Measurements from ENCODE around the gene ZNF444. TPM values are rescaled to one million over a fixed set of nuclear protein-coding genes. Genes with fewer than 3 reads are reported as not detected.

The ZNF444 gene
- total and polyA plus RNA-seq, 2 of the 4 experiments (the other 2 are of a cell fraction), result 2.5 to 20.3 TPM

DNA sequence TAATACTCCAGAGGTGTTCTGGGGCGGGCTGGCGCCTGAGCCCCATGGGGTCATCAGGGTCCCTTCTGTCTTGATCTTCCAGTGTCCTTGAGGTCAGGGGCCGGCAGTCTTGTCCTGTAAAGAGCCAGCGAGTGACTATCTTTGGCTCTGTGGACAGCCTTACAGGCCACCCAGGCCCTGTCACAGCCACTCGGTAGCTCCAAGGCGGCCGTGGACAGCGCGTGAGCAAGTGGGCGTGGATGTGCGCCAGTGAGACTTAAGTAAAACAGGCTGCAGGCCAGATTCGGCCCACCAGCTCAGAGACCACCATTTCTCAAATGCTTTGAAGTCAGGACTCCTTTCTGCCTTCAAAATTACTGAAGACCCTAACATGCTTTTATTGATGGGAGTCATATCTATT is 3.7 kb downstream of the ZNF444 start:
- no peak overlapping the region for H3K4me3 ChIP-seq (ENCODE audit: insufficient read depth, low read depth, low read length)
- no peak overlapping the region for H3K56ac ChIP-seq (ENCODE audit: extremely low read depth, insufficient read depth, low read length)
- no peak overlapping the region for H4K91ac ChIP-seq (ENCODE audit: insufficient read depth, low read depth, low read length)
- H3K9me1 ChIP-seq (ENCODE audit: insufficient read depth, low read length), result peaks cover 22% of the 10 kb centered on the region
- H3K4me2 ChIP-seq (ENCODE audit: low read depth, low read length), result no peak overlapping the region
- no peak overlapping the region for H2BK20ac ChIP-seq (ENCODE audit: low read depth, low read length)
- H2AFZ ChIP-seq (replicated peaks; ENCODE audit: low read length, poor library complexity), result no peak overlapping the region
- no peaks in the 10 kb centered on the region; the same call in 1 of the 2 replicates for H3K4me1 ChIP-seq (ENCODE audit: control insufficient read depth, insufficient read depth, low read length)
- H3K36me3 ChIP-seq (ENCODE audit: control insufficient read depth, insufficient read depth, low read length), result peaks cover 30% of the 10 kb centered on the region
- ChIA-PET POLR2A (ENCODE audit: unreplicated experiment) (no interaction called here), CTCF (no interaction called here)
- H3K27ac ChIP-seq (ENCODE audit: insufficient read depth, low read length), result no peak overlapping the region
- TF ChIP-seq NFE2L2 (IDR thresholded peaks at IDR 0.05; ENCODE audit: low read depth, low read length) (no peak), MAFK (IDR thresholded peaks at IDR 0.05; ENCODE audit: low read depth, low read length) (no peak), RFX5 (IDR thresholded peaks at IDR 0.05; ENCODE audit: low read depth, low read length) (no peak)
- TF ChIP-seq, protein P1, sequence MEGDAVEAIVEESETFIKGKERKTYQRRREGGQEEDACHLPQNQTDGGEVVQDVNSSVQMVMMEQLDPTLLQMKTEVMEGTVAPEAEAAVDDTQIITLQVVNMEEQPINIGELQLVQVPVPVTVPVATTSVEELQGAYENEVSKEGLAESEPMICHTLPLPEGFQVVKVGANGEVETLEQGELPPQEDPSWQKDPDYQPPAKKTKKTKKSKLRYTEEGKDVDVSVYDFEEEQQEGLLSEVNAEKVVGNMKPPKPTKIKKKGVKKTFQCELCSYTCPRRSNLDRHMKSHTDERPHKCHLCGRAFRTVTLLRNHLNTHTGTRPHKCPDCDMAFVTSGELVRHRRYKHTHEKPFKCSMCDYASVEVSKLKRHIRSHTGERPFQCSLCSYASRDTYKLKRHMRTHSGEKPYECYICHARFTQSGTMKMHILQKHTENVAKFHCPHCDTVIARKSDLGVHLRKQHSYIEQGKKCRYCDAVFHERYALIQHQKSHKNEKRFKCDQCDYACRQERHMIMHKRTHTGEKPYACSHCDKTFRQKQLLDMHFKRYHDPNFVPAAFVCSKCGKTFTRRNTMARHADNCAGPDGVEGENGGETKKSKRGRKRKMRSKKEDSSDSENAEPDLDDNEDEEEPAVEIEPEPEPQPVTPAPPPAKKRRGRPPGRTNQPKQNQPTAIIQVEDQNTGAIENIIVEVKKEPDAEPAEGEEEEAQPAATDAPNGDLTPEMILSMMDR (conservative IDR thresholded peaks at IDR 0.05; ENCODE audit: low read depth, low read length), result no peak
- TF ChIP-seq, protein P2, sequence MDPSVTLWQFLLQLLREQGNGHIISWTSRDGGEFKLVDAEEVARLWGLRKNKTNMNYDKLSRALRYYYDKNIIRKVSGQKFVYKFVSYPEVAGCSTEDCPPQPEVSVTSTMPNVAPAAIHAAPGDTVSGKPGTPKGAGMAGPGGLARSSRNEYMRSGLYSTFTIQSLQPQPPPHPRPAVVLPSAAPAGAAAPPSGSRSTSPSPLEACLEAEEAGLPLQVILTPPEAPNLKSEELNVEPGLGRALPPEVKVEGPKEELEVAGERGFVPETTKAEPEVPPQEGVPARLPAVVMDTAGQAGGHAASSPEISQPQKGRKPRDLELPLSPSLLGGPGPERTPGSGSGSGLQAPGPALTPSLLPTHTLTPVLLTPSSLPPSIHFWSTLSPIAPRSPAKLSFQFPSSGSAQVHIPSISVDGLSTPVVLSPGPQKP (IDR thresholded peaks at IDR 0.05; ENCODE audit: borderline replicate concordance, low read depth, low read length), result no peak
- no peak overlapping the region for H4K8ac ChIP-seq (ENCODE audit: low read depth in 2 of 2, low read length in 2 of 2)
- no peak overlapping the region for H2AK9ac ChIP-seq (replicated peaks; ENCODE audit: low read depth, low read length, poor library complexity)
- DNase-seq, result no peak
- no peak overlapping the region for H3K23ac ChIP-seq (ENCODE audit: low read depth, low read length)
- H3K4ac ChIP-seq (ENCODE audit: low read depth, low read length), result no peak overlapping the region
- H3K18ac ChIP-seq (ENCODE audit: low read depth, low read length), result no peak overlapping the region
- no peaks in the 10 kb centered on the region for H3K27me3 ChIP-seq (ENCODE audit: control insufficient read depth, insufficient read depth, low read length)
- in situ Hi-C loops (cut with MboI; ENCODE audit: low sequenced_read_pairs), result loop anchor here (25.0 kb wide), 2 partner anchors 458 to 1683 kb away; partner anchors contain the start of genes CDC42EP5, EPN1 and LENG9
- peaks cover 9% of the 10 kb centered on the region for H4K20me1 ChIP-seq (ENCODE audit: insufficient read depth, low read length)
- H3K9ac ChIP-seq (ENCODE audit: low read depth, low read length), result no peak overlapping the region
- dilution Hi-C loops (cut with HindIII; ENCODE audit: low sequenced_read_pairs, unreplicated experiment), result no loop called here
- H2AK5ac ChIP-seq (ENCODE audit: low read depth, low read length), result no peak overlapping the region
- WGBS, 2 experiments (ENCODE audit: extremely low coverage in 2 of 2, insufficient read length in 1 of 2), result 88% methylated on average over 8 of the region's 12 CpGs; no CpG with 5 or more reads in 1 of the 2 experiments
- intact Hi-C loops (cut with micrococcal nuclease), result no loop called here
- H3K9me3 ChIP-seq (ENCODE audit: control insufficient read depth, insufficient read depth, low read length), result no peaks in the 10 kb centered on the region
- no peak overlapping the region for H2BK120ac ChIP-seq (ENCODE audit: low read depth, low read length)
- no peak overlapping the region for H4K5ac ChIP-seq (ENCODE audit: low read depth, low read length)
- ATAC-seq (ENCODE audit: low read depth), result no peak
- H3K79me1 ChIP-seq (ENCODE audit: low read depth in 1 of 2, low read length in 2 of 2), result peaks cover 23 to 44% of the 10 kb centered on the region in 2 experiments
- H3K14ac ChIP-seq (replicated peaks; ENCODE audit: low read depth, low read length), result no peak overlapping the region
- no TSS peak for BruUV-seq (replicated peaks)
- no peak overlapping the region for H2BK15ac ChIP-seq (ENCODE audit: low read depth, low read length)
- no peak overlapping the region for H2BK5ac ChIP-seq (ENCODE audit: low read depth, low read length, poor library complexity, severe bottlenecking)
